ENCODE measurements around the gene ANTXRL.
"Not testable (repeated sequence)": the region's sequence is repeated elsewhere in the genome, so short reads cannot be mapped to it uniquely, and the experiment has no call there.

Gene ANTXRL

DNA sequence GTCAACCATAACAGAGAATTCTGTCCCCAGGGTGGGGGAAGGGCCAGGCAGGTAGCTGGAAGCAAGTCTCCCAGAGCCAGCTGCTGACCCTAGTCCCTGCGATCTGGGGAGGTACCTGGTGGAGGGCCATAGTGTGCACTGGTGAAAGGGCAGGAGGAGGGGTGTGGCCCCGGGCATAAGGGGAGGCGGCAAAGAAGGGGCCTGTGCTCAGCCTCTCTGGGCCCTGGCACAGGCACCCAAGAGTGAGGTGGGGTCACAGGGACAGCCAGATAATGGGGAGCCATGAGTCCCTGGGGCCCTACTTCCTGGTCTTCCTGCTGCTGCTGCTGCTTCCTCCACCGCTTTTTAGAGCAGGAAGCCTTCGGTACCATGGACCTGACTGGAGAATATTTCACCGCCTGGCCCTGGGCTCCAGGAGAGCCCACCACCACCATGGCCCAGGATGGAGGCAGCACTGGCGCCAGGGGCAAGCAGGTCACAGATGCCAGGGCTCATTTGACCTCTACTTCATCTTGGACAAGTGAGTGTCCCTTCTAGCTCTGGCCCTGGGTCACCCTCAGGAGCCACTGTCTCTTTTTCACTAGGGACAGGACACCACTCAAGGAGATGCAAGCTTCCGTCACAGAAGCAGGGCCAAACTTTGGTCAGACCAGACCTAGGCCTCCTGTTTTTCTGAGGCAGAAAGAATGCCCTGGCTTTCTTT is at the start of gene ANTXRL:
Gene ANTXRL, plus strand, starts transcription at position 7 of the 703 bp plus-strand sequence. Its CDS starts 266 bp downstream, at position 273.
- no peak for DNase-seq

DNA sequence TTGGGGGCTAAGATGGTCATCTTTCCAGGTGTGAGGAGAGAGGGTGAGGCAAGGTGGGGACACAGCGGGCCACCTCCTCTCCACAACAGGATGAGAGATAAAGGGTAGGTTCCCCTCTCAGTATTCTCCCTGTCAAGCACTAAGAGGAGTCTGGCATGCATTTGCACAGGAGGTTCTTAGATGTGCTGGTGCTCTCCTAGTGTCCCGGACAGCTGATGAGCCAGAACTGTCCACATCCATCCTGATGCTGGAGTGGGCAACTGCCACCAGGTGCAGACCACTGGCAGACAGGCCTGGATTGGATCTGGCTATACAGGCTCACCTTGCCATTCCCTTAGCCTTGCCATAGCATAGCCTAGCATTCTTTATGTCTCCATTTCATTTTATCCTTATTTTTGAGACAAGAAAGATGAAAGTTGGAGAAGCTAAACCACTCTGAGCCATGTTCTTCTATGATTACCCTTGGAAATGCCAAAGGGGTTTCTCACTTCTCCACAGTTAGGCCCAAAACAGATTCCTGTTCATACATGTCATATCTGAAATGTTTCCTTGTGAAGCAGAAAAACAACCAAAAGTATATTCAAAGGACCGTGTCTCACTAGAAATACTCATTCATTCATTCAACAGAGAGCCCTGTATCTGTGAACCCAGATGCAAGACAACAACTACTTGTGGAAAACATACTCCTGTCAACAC is 48.8 kb upstream of the ANTXRL start:
- no peak for DNase-seq

DNA sequence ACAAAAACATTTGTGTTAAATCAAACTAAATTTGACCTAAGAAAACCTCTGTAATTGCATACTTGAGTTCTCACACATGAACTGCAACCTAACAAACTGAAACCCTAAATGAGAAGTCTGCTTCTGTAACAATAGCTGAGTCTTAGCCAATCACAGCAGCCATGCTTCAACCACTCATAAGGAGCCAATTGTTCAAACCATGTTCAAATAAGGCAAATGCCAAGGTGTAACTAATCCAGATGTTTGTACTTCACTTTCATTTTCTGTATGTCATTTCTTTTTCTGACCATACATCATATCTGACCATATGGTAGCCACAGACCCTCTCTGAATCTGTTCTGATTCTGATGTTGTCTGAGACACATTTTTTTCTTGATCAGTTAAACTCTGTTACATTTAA is 47.5 kb upstream of the ANTXRL start:
- DNase-seq, result no peak

DNA sequence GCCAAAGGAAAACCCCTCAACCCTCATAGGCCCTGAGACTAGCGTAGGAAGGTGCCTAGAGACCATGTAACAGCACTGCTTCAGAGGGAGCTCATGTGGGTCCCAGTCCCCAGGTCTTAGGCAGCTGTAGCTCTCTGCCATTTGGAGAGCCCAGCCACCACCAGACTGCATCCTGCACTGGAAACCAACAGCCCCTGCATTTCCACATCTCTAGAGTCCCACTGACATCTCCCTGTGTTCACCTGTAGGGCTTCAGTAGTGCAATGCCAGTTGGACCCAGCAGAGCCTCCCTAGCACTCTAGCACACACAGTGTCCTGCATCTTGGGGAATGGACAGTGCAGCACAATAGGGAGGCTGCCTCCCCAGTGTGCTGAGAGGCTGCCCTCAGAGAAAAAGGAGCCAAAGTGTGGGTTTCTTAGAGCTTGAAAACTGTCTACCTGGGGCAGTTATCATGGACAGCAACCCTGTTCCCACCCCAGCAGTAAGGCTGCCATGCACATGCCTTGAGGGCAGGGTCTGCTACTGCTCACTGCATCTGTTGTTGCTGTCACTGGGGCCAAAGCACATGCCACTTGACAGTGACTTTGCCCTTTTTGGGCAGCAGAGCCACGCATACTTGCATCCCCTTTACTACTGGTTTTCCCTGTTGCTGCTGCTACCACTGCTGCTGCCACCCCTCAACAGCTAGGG is 46.7 kb upstream of the ANTXRL start:
- no peak for DNase-seq

DNA sequence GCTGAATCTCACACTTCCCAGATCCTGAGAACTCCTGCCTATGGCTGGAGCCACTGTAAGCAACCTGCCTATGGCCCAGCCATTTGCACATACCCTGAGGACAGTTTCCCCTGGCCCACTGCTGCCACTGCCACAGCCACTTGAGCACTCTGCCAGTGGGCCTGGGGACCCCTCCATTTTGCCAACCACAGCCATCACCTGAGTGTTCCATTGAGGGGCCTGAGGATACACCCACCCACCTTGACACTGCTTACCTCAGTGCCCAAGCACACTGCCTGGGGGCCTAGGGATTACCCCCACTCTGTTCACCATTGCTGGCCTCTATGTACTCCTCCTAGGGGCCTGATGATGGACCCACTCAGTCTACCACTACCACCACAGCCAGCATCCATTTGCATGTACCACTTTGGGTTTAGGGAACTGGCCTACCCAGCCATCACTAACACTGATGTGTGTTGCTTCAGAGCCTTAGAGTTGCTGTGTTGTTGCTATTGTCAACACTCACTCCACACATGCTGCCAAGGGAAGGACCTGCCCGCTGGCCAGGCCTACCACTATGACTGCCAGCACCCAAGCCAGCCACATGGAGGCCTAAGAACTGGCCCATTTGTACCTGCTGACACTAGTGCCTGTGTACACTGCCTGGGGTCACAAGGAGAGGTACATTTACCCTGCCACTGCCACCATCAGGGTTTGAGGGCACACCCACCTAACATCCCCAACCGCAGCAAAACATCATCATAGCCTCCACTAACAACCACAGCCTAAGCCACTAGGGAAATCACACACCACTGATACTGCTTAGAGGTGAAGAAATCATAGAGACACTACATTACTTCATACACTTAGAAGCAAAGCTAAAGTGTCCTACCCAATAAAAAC is 45.9 kb upstream of the ANTXRL start:
- no peak for DNase-seq

DNA sequence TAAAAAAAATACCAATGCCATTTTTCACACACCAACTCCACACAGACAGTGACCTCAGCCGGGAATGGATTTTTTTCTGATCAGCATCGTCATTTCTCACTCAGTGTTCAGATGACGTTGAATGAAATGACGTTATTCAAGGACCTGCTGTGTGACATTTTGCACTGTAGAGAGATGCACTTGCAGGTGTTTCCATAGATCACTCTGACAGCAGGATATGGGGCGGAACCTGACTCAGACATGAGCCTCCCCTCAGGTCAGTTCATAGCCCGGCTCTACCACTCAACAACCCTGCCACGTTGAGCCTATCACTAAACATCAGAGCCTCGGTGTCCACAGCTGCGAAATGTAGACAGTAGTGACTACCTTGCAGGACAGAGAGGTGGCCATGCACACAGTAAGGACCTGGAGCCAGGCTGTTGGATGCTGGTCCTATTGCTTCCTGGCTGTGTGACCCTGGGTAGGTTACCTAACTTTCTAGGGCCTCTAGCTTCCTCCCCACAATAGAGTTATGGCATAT is 41.4 kb upstream of the ANTXRL start:
- DNase-seq, result no peak

DNA sequence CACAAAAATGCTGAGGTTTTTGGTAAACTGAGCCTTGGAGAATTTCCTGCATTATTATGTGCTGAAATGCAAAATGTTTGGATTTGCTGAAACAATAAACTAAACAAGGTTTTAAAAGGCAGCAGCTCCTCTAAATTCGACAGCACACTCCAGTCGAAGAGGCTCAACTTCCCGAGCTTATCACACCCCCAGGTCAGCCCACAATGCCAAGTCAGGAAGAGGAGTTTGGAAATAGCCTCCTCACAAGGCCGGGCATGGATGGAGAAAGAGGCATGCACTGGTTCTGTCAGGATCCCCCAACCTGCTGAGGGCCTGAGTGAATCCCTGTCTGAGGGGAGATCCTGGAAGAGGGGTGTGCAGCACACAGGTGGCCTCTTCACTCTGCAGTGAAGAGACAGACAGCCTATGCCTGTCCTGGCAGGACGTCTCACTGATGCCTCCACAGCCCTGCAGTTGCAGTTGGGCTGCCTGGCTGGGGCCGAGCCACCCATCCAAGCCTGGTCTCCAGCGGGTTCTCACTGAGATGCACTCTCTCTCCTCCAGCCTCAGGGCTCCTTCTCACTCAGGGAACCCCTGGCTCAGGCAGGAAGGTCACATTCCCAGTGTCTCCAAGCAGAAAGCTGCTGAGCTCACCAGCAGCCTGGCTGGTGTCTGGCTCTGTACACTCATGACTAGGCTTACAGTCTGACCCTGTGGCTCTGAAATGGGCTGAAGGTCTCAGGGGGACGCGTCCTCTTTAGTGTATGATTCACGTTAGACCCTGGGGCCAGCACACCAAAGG is 40.2 kb upstream of the ANTXRL start:
- DNase-seq, result not testable (repeated sequence)

DNA sequence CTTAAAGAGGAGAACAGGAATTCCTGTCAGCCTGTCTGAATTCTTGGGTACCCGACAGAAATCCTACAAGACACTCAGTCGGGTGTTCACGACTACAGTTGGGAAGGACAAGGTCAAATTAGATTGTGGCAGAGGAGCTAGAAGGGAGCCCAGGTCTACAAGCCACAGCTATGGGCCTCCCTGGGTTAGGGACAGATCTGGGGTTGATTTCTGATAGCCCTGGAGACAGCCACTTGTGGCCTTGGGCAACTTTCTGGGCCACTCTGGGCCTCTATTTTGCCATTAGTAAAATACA is 39.7 kb upstream of the ANTXRL start:
- no peak for DNase-seq

DNA sequence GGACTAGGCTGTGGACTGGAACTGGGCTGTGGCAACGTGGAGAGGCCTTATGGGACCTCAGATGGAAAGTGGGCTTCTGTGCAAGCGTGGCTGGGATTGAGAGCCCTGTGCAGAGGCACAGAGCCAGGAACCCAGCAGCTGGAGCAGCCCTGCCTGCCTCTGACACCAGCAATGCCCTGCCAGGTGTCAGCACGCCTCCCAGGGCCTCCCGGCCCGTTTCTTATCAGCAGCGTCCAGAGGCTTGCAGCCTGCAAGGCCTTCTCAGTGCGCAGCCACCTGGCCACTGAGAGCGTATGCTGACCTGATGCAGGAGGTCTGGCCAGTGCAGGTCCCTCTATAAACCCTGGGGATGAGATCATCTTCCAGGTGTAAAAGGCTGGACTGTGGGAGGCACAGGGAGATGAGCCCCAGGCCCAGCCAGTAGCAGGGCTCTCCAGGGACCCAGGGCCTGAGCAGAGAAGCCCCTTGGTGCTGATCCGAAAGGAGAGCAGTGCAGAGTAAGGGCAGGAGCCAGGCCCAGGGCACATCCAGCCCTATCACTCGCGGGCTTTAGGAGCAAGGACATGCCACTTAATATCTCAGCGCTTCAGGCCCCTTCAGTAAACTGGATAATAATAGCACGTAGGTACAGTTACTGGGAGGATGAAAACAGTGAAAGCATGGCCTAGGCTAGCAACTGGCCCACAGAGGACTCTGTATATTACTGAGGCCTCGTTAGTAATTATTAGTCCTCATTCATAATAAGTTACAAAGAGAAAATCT is 38.8 kb upstream of the ANTXRL start:
- DNase-seq, result no peak

DNA sequence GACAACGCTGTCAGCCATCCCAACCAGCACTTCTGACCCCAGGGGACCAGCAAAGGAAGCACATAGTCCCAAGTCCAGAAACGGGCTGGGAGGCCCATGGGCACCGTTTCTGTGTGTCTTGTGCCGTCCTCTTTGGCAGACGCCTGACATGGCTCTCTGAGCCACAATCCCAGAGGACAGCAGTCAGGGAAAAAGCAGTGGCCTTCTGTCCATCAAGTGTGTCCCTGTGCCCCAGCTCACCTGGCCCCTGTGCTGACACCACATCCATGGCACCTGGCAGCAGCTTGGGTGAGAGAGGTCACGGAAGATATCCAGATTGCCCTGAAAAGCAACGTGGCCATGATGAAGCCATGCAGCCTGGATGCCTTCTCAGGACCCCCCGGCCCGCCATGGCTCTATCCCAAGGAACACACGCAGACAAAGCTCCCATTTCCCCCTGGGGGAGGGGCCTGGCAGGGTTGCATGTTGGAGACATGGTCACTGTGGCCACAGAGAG is 38.1 kb upstream of the ANTXRL start:
- DNase-seq, result no peak

DNA sequence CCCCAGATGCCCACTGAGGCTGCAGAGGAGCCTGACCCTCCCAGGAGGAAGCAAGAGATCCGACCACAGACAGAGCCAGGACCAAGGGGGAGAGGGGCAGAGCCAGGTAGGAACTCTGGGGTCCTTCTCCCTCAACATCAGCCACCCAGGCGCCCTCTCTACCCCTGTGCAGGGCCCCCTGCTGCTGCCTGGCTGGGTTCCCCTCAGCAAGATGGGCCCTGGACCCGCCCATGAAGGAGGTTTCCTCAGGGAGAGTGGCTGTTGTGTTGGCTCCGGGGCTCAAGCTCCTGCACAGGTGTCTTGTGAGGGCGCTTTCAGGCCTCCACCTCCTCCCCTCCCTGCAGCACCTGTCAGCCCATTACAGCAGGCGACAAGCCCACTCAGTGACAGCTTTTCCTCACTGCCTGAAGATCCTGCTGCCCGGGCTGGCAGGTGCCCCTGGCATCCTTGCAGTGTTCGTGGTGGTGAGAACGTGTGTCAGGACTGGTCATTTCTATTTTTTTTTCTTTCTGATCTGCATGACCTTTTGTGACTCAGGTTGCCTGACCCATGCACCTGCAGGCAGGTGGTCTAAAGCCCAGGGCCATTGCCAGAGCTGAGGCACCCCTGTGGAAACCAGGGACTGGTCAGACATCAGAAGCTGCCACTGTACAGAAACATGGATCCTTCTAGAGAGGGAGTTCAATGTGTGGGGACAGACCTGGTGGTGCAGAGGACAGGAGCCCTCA is 37.0 kb upstream of the ANTXRL start:
- not testable (repeated sequence) for DNase-seq

DNA sequence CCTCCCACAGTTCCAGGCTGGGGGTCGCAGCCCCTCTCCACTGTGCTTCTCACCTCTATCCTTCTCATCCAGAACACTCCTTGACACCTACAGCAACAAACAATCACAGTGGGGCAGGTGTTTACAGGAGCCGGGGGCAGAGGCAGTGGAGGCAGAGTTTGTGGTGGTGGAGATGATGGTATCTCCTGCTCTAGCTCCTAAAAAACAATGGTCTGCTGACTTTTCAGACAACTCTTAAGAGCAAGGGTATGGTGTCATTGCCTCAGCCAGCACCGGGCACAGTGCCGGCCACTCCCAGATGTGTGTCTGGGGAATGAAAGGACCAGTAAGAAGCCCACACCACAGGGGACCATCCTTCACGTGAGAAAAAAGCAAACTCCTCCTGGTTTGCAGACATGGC is 36.3 kb upstream of the ANTXRL start:
- no peak for DNase-seq

DNA sequence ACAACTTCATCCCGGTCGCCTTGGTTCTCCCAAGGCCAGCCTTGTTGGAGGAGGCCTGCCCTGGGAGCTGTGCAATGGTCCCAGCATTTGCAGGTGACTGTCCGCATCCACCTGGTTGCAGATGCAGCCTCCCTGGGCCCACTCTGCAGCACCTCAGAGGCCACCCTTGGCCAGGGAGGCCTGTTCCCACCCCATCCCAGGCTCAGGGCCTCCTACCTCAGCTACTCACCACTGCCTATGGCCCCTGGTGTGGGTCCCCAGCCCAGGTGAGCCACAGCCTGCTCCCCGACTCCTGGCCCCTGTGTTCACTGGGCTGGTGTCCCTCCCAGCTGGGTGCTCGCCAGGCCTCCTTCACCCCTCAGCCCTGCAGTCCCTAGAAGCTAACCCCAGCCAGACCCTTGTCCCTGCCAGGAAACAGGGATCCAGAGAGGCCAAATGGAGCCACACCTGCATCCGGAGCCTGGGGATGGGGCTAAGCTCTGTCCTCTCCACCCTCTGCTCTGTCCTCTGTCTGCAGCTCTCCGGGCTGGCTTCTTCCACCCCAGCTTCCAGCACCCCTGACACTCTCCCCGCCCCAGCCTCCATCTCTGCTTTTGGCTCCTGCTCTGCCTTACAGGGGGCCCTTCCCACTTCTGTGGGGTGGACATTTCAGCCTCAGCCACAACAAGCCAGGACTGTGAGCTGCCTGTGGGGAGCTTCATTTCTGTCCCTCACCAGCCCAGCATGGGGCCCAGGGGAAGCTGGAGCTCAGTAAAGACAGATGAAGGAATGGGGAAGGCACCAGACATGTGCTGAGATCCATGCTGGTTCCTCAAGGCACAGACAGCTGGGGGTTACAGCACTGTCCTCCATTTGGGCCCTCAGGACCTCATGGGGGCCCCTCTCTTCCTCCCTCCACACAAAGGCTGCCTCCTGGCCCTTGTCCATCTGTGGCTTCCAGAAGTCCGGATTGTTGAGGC is 35.6 kb upstream of the ANTXRL start:
- no peak for DNase-seq

DNA sequence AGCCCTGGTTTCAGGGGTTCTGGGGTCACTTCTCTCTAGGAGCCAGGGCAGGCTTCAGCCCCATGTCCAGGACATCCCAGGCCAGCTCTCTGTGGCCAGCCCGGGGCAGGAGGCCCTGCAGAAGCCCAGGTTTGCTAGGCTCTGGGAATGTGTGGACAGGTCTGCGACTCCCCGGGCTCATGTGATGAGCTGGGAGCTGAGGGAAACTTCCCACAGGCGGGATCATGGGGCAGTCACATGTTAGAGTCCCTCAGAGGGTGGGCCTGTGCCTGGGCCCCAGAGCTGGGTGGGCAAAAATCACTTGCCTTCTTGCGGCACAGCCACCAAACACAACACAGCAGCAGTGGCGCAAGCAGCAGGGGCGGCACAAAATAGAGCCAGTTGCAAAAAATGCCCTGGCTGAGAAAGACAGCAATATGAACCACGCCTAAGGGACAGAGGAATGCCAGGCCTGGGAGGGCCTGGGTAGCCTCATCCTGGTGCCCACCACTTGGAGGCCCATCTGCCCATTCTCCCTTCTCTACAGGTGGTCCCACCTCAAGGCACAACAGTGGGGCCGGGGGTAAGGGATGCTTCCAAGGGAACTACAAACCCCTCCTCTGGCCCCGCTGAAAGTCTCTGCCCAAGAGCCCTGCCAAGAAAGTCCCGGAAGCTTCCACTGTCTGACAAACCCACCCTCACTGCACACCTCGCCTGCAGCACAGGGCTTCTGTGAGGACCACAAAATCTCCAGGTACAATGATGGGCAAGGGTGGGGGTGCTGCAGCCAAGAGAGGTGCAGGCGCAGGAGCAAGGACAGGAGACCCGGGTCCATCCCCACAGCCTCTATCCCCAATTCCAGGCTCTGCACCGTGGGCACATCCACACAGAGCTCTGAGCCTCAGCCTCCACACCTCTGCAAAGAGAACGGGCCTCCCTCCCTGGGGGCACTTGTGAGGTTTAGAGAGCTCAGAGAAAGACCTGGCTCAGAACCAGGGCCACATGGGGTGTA is 34.6 kb upstream of the ANTXRL start:
- no peak for DNase-seq

DNA sequence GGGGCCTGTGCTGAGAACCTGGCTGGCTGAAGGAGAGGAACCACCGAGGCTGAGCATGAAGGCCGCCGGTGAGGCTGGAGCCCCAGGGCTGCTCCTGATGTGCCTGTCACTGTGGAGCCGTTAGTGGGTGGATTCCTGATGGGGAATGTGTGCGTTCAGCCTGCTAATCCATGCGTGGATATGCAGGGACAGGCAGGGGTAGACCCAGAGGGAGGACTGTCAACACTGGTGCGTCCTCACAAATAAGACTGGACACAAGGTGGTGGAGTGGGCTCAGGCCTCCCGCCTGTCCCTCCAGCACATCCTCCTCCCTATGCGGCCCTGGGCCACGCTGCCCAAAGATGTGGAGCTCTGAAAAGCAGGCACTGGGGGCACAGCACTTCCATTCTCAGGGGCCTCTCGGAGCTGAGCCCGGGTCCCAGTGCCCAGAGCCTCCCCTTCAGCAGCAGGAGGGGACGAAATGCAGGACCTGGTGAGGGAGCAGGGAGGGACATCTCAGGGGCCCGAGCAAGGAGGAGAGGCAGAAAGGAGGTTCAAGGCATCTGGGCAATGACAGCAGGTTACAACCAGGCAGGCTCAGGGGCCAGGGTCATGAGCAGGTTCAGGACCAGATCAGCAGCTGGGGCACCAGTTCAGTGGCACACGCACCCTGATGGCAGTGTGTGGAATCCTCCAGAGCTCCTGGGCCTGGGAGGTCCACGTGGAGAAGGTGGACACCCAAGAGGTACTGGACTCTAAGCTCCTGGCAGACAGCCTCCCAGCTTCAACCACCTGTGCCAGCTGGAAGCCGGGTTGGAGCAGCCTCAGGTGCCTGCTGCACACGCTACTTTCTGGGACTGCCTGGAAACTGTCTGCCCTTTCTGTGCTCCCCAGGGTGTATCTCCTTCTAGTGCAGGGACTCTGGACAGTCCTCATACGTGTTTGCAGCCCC is 33.5 kb upstream of the ANTXRL start:
- no peak for DNase-seq

DNA sequence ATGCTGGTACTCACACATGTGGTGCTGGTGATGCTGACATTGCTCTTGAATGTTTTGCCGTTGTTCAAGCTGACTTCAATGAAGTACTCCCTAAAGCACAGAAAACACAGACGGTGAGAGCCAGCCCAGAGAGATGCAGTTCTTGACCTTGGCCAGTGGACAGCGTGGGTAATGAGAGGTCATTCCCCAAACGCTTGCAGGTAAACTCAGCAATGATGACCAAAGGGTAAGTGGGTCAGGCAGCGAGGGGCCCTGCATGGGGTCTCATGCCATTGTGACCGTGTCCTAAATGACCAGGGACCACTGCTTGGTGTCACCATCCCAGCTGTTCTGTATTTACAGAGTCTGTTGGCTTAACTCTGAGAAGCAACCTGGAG is 32.8 kb upstream of the ANTXRL start:
- no peak for DNase-seq

DNA sequence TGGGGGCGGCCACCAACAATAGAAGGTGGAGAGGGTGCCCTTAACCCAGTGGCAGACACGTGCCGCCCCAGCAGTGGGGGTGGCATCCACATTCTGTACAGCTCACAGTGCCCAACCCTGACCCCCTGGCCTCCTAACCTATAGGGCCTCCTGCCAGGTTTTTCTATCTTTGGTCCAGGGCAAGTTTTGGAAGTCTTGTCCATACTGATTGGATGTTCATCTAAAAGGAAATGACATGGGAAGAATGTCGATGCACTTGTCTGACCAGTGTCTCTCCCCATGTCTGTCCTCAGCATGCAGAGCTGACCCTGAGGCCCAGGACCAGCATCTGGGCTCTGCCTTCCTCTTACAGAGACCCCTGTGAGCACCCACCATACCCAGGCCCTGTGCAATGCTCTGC is 32.3 kb upstream of the ANTXRL start:
- DNase-seq, result no peak

All from DMS153 (cell line).